GM12878 (cell line): ENCODE measurements around the gene NUP210. TPM values are rescaled to one million over a fixed set of nuclear protein-coding genes. Genes with fewer than 3 reads are reported as not detected.

ENCODE experiments used
- CHD1 ChIP-seq: IDR thresholded peaks from 2 replicates; pipeline ENCODE4 v1.6.1; 2012; ENCODE audit warnings: low read depth, low read length, improper control_type of control experiment
- MTA3 ChIP-seq: IDR thresholded peaks from 2 replicates; pipeline ENCODE4 v1.6.1; 2012; ENCODE audit warnings: low read length, inconsistent platforms, borderline replicate concordance
- MYC ChIP-seq: IDR thresholded peaks from 2 replicates; pipeline ENCODE4 v1.6.1; 2011; ENCODE audit warnings: mild to moderate bottlenecking, low read length, moderate library complexity, inconsistent platforms; ENCODE audit not compliant: insufficient read depth, insufficient replicate concordance, insufficient read length, severe bottlenecking
- POU2F2 ChIP-seq: IDR thresholded peaks from 3 replicates; pipeline ENCODE4 v1.6.1; 2011; ENCODE audit warnings: low read depth, mild to moderate bottlenecking, low read length, borderline replicate concordance
- RELB ChIP-seq: fragments of 450-650 bp; IDR thresholded peaks from 2 replicates; pipeline ENCODE4 v1.6.1; 2017; ENCODE audit warnings: low read depth, mild to moderate bottlenecking, moderate library complexity
- TCF12 ChIP-seq: IDR thresholded peaks from 2 replicates; pipeline ENCODE4 v1.6.1; 2011; ENCODE audit warnings: low read depth, mild to moderate bottlenecking, low read length
- ZBTB11 ChIP-seq: fragments of 450-650 bp; formaldehyde crosslinking; IDR thresholded peaks from 2 replicates; pipeline ENCODE4 v1.5.0; 2022; ENCODE audit warnings: mild to moderate bottlenecking, missing genetic modification characterization
- ZNF217 ChIP-seq: fragments of 450-650 bp; IDR thresholded peaks from 2 replicates; pipeline ENCODE4 v1.6.1; 2017; ENCODE audit warnings: antibody characterized with exemption, mild to moderate bottlenecking
- ZNF592 ChIP-seq: fragments of 450-650 bp; IDR thresholded peaks from 2 replicates; pipeline ENCODE4 v1.6.1; 2017; ENCODE audit warnings: mild to moderate bottlenecking, moderate library complexity
- polyA plus RNA-seq, 11 experiments: library from polyadenylated mRNA; depleted of rRNA in 4 of 11; unstranded in 6 of 11; stranded (reverse) in 5 of 11; fragments of >200 nt; fragmentation: Nextera tagmentation in 4 of 11; fragmentation: Illumina TruSeq in 1 of 11; extraction: Ambion mirVana in 4 of 11; extraction: Trizol in 1 of 11; gene quantifications; 1 replicate in 1 of 11; 2 replicates in 10 of 11; pipeline versions ENCODE4 v1.2.1 to v1.2.3, GENCODE V29; 2011 to 2016; ENCODE audit warnings: inconsistent platforms in 2 of 11, missing spikeins in 2 of 11, low read depth in 1 of 11
- total RNA-seq, 4 experiments: library from RNA; depleted of rRNA in 3 of 4; stranded (reverse); fragments of >200 nt in 3 of 4; fragmentation: Illumina TruSeq in 1 of 4; extraction: Trizol in 1 of 4; gene quantifications; 2 replicates each; pipeline versions ENCODE4 v1.2.1 to v1.2.3, GENCODE V29; 2013 to 2021

The NUP210 gene
- total and polyA plus RNA-seq, 10 of the 15 experiments (the other 5 are each of a cell fraction or from before 2014, with no cell fraction given): 2.9 to 150 (median 76.0) TPM

- no peak for TF ChIP-seq ZNF592
- TF ChIP-seq RELB: no peak
- no peak for TF ChIP-seq TCF12
- no peak for TF ChIP-seq CHD1
- TF ChIP-seq ZNF217: no peak
- TF ChIP-seq ZBTB11 (CRISPR knock-in tag): no peak
- no peak for TF ChIP-seq MTA3
- no peak for TF ChIP-seq MYC
- TF ChIP-seq POU2F2: no peak
These were observed 106.3 kb downstream of the NUP210 start (continued) for GRCh38 chr3:13313813-13314212.
